ENCODE measurements around the gene TMUB2.
A peak's percentile ranks its signal among the peaks of the same experiment; 100 is the strongest.

The TMUB2 gene

DNA sequence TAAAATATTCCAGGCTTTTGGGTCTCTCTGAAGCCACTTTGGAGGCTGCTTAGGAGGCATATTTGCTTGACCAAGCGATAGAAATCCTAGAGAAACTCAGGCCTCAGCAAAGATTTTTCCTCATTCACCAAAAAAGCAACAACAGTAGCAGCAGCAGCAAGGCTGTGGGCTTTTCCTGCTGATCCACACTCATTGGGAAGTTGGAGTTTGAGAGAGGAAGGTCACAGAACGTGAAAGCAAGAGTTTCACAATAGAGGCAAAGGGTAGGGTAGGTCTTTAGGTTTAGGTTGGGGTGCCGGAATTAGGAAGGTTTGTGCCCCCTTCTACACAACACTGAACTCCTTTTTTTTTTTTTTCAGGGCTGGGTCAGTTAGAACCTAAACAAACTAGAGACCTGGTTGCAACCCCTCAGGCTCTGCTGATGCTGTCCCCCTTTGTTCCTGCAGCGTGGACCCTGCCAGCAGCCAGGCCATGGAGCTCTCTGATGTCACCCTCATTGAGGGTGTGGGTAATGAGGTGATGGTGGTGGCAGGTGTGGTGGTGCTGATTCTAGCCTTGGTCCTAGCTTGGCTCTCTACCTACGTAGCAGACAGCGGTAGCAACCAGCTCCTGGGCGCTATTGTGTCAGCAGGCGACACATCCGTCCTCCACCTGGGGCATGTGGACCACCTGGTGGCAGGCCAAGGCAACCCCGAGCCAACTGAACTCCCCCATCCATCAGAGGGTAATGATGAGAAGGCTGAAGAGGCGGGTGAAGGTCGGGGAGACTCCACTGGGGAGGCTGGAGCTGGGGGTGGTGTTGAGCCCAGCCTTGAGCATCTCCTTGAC lies 2.0 kb downstream of the TMUB2 start:
- Histone ChIP-seq H3K4me3 (no peak overlapping the region), H3K9me3 (no peaks in the 10 kb centered on the region), H3K4me1 (peaks cover 12% of the 10 kb centered on the region), H3K27me3 (ENCODE audit: low read depth) (no peaks in the 10 kb centered on the region), H3K36me3 (replicated peaks) (peaks cover 30% of the 10 kb centered on the region)
- in situ Hi-C loops (cut with MboI; ENCODE audit: low sequenced_read_pairs) = no loop called here
- DNase-seq (ENCODE audit: low spot score in 2 of 2) = no peak

DNA sequence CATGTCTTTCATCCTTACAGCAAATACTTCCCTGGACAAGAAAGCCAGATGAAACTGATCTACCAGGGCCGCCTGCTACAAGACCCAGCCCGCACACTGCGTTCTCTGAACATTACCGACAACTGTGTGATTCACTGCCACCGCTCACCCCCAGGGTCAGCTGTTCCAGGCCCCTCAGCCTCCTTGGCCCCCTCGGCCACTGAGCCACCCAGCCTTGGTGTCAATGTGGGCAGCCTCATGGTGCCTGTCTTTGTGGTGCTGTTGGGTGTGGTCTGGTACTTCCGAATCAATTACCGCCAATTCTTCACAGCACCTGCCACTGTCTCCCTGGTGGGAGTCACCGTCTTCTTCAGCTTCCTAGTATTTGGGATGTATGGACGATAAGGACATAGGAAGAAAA lies 3.7 kb downstream of the TMUB2 start:
- Histone ChIP-seq H3K9me3 (no peaks in the 10 kb centered on the region), H3K4me3 (no peak overlapping the region), H3K27me3 (ENCODE audit: low read depth) (no peaks in the 10 kb centered on the region), H3K36me3 (replicated peaks) (peaks cover 40% of the 10 kb centered on the region), H3K4me1 (peaks cover 6% of the 10 kb centered on the region)
- DNase-seq (ENCODE audit: low spot score in 2 of 2) = no peak
- in situ Hi-C loops (cut with MboI; ENCODE audit: low sequenced_read_pairs) = no loop called here

DNA sequence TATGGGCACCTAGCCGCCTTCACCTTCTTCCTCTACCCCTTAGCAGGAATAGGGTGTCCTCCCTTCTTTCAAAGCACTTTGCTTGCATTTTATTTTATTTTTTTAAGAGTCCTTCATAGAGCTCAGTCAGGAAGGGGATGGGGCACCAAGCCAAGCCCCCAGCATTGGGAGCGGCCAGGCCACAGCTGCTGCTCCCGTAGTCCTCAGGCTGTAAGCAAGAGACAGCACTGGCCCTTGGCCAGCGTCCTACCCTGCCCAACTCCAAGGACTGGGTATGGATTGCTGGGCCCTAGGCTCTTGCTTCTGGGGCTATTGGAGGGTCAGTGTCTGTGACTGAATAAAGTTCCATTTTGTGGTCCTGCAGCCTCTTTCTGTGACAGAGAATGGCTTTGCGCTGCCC lies 4.6 kb downstream of the TMUB2 start:
- Histone ChIP-seq H3K36me3 (replicated peaks) (peaks cover 45% of the 10 kb centered on the region), H3K27me3 (ENCODE audit: low read depth) (no peaks in the 10 kb centered on the region), H3K4me3 (no peak overlapping the region), H3K9me3 (no peaks in the 10 kb centered on the region), H3K4me1 (peaks cover 6% of the 10 kb centered on the region)
- in situ Hi-C loops (cut with MboI; ENCODE audit: low sequenced_read_pairs) = no loop called here
- no peak for DNase-seq (ENCODE audit: low spot score in 2 of 2)

DNA sequence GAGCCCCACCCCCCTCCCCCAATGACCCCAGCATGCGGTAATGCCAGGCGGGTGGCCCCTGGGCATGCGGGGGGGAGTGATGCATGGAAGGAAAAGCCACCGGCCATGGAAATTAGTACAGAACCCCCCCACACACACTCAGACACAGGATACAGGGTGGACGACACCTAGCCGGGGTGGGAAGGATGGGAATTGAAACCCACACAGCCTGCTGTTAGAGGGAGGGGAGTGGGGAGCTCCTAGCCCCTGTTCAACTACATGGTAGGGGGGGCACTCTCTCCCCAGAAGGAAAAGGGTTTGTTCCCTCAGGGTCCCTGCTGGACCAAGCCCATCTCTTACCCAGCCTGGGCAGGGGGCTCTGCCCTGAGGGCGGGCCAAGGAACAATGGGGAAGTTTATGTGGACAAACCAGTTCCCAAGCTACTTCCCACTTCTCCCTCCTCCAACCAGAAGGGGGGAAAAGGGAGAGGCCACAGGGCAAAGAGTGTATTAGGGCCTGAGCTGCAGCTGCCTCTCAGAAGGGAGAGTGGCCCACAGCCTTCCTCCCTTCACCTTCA lies 5.2 kb downstream of the TMUB2 start:
- DNase-seq (ENCODE audit: low spot score in 2 of 2) = no peak
- Histone ChIP-seq H3K4me3 (no peak overlapping the region), H3K4me1 (peaks cover 6% of the 10 kb centered on the region), H3K36me3 (replicated peaks) (peaks cover 48% of the 10 kb centered on the region), H3K9me3 (no peaks in the 10 kb centered on the region), H3K27me3 (ENCODE audit: low read depth) (no peaks in the 10 kb centered on the region)
- in situ Hi-C loops (cut with MboI; ENCODE audit: low sequenced_read_pairs) = no loop called here

DNA sequence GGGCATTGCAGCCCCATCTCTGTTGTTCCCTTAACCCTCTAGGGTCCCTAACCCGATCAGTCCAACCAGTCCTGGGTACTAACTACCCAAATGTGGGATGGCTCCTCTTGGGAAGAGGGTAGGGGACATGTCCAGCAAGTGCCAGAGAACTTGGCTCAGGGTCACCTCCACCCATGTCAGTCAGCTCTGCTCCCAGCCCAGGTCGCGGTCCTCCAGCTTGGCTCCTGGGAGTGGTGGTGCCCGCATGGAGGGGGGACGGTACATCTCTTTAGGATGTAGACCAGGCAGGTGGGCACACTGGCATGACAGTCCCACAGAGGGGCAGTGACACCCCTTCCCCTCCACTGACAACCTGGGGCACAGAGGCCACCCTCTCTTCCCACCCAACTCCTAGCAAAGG lies 6.0 kb downstream of the TMUB2 start:
- in situ Hi-C loops (cut with MboI; ENCODE audit: low sequenced_read_pairs) = no loop called here
- Histone ChIP-seq H3K4me1 (peaks cover 3% of the 10 kb centered on the region), H3K4me3 (no peak overlapping the region), H3K27me3 (ENCODE audit: low read depth) (no peaks in the 10 kb centered on the region), H3K36me3 (replicated peaks) (peaks cover 55% of the 10 kb centered on the region), H3K9me3 (no peaks in the 10 kb centered on the region)
- no peak for DNase-seq (ENCODE audit: low spot score in 2 of 2)

- no peak for DNase-seq (ENCODE audit: low spot score in 2 of 2)
- Histone ChIP-seq H3K9me3 (no peaks in the 10 kb centered on the region), H3K4me1 (peaks cover 6% of the 10 kb centered on the region), H3K4me3 (no peak overlapping the region), H3K36me3 (replicated peaks) (peaks cover 55% of the 10 kb centered on the region), H3K27me3 (ENCODE audit: low read depth) (no peaks in the 10 kb centered on the region)
- in situ Hi-C loops (cut with MboI; ENCODE audit: low sequenced_read_pairs) = no loop called here
These were observed 6.7 kb downstream of the TMUB2 start for GRCh38 chr17:44193326-44194084.

DNA sequence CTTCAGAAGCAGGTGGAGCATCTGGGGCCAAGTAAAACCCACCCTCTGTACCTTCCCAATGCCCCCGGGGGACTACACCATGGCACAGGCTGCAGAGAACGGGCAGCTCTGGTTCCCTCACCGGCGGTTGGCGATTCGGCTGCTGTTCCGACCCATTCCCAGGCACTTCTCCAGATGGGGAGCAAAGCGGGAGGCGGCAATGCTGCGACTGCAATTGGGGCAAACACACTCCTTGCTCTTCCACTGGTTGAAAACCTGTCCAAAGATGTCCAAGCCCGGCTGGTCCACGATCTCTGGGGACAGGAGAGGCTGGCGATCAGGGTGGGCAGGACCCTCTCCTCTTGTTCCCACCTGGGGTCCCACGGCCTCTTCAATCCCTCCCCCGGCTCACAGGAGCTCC lies 10.3 kb downstream of the TMUB2 start:
- DNase-seq (ENCODE audit: low spot score in 2 of 2) = no peak
- peaks cover 12% of the 10 kb centered on the region for H3K4me1 ChIP-seq
- in situ Hi-C loops (cut with MboI; ENCODE audit: low sequenced_read_pairs) = no loop called here
- peaks cover 39% of the 10 kb centered on the region for H3K36me3 ChIP-seq (replicated peaks)
- H3K27me3 ChIP-seq (ENCODE audit: low read depth) = no peaks in the 10 kb centered on the region
- no peaks in the 10 kb centered on the region for H3K9me3 ChIP-seq
- no peak overlapping the region for H3K4me3 ChIP-seq

DNA sequence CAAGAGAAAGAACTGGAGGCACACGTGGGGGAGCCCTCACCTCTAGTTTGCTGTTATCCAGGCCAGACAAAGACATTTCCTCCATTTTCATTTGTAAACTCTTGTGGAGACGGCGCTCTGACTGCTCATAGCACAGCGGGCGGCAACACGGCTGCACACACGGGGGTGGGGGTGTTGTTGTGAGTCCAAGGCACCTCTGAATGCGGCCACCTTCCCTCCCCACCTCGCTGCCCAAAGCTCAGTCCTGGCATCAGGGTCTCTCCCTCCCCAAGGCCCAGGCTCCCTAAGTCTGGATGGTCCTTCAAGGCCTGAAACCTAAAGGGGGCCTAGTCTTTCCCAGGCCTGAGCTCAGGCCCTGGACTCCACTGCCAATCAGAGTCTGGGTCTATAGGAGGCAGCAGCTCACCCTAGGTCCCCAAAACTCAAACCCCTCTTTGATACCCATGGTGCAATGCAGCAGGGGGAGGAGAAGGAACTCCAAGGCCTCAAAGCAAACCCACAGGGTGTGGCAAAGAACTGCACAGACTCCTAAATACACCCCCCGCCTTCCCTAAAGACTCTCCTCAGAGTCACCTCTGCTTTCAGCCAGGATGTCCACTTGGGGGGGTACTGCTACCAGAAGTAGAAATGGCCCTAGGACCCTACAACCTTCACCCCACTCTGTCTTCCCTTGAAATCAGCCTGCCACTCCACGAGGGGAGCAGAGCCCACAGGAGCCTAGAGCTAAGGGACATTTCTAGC lies 11.4 kb downstream of the TMUB2 start:
- DNase-seq (ENCODE audit: low spot score in 2 of 2) = no peak
- peak overlapping the region; percentile 75 for H3K4me3 ChIP-seq
- in situ Hi-C loops (cut with MboI; ENCODE audit: low sequenced_read_pairs) = no loop called here
- H3K36me3 ChIP-seq (replicated peaks) = peaks cover 34% of the 10 kb centered on the region
- H3K9me3 ChIP-seq = no peaks in the 10 kb centered on the region
- no peaks in the 10 kb centered on the region for H3K27me3 ChIP-seq (ENCODE audit: low read depth)
- H3K4me1 ChIP-seq = peaks cover 12% of the 10 kb centered on the region

DNA sequence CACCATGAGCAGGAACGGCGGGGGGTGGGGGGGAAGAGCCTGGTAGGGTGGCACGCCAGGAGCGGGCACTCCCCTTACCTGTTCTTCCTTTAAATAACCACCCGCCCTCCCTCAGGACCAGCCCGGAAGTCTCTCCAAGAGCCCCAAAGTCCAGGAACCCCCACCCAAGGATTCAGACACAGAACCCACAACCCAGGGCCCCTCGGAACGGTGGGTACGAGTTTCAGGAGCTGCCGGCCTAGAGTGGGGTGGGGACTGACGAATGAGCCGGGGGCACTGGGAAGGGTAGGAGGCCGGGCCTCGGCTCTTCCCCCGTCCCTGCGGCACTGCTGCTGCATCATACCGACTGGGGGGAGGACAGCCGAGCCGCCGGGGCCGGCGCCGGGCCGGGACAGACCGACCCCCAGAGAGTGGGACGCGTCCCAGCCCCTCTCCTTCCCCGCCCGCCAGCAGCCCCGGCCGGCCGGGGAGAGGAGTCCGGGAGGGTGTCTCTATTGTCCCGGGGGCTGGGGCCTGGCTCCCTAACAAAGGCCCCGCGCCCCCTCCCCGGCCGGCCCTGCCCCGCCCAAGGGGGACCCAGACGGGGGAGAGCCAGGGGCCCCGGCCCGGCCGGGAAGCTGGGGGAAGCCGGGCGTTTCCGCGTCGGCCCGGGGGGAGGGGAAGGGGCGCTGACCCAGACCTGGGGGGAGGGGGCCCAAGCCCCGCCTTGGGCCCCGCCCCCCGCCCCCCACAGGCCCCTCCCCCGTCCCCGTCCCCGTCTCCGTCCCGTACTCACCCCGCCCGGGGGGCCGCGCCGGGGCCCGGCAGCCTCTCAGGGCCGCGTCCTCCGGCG lies 12.2 kb downstream of the TMUB2 start:
- Histone ChIP-seq H3K9me3 (no peaks in the 10 kb centered on the region), H3K36me3 (replicated peaks) (peaks cover 31% of the 10 kb centered on the region), H3K4me1 (peaks cover 12% of the 10 kb centered on the region), H3K4me3 (peak overlapping the region; percentile 75), H3K27me3 (ENCODE audit: low read depth) (no peaks in the 10 kb centered on the region)
- in situ Hi-C loops (cut with MboI; ENCODE audit: low sequenced_read_pairs) = no loop called here
- DNase-seq (ENCODE audit: low spot score in 2 of 2) = peak; percentile 39 to 73

GRCh38 chr17:44199553-44200477 lies 13.0 kb downstream of the TMUB2 start, which contains the start of gene ATXN7L3:
Gene ATXN7L3 (minus strand): TSS chr17:44199884. CDS start chr17:44198070, 1,814 bp downstream.
- no peaks in the 10 kb centered on the region for H3K9me3 ChIP-seq
- H3K4me1 ChIP-seq = peaks cover 12% of the 10 kb centered on the region
- no peaks in the 10 kb centered on the region for H3K27me3 ChIP-seq (ENCODE audit: low read depth)
- H3K4me3 ChIP-seq = peak within 1 kb of the TSS; percentile 75
- H3K36me3 ChIP-seq (replicated peaks) = peaks cover 22% of the 10 kb centered on the region
- DNase-seq (ENCODE audit: low spot score in 2 of 2) = peak; percentile 98 to 100
- in situ Hi-C loops (cut with MboI; ENCODE audit: low sequenced_read_pairs) = no loop called here

DNA sequence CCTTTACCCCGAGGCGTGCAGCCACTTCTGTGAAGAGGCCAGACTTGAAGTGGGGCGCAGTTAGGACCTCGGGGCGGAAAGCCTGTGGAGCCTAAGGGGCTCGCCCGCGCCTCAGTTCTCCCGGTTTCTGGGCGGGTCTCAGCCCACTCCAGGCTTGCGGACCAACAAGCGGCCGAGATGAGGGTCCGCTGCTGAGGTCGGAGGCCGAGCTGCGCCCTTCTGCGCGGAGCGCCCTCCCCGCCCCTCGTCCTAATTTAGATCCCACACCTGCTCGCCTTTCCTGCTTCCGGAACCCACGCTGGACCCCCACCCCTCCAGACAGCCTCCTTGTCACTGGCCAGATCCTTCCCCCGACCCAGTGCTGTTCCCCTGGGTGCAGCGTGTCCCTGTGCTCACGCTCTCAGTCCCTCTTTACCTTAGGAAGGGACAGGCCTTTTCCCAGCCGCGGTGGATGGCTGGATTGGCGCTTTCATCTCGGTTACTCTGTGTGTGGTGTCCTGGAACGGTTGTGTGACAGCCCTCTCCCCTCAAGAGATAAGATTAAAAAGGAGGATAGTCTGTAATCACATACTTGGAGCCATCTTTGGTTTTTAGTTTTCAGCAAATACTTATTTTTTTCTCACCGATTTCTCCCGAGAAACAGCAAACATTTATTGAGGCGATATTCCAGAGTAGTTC lies 13.8 kb downstream of the TMUB2 start:
- peaks cover 14% of the 10 kb centered on the region for H3K36me3 ChIP-seq (replicated peaks)
- H3K27me3 ChIP-seq (ENCODE audit: low read depth) = no peaks in the 10 kb centered on the region
- H3K4me1 ChIP-seq = peaks cover 12% of the 10 kb centered on the region
- peak overlapping the region; percentile 75 for H3K4me3 ChIP-seq
- DNase-seq (ENCODE audit: low spot score in 2 of 2) = no peak
- in situ Hi-C loops (cut with MboI; ENCODE audit: low sequenced_read_pairs) = no loop called here
- H3K9me3 ChIP-seq = no peaks in the 10 kb centered on the region

DNA sequence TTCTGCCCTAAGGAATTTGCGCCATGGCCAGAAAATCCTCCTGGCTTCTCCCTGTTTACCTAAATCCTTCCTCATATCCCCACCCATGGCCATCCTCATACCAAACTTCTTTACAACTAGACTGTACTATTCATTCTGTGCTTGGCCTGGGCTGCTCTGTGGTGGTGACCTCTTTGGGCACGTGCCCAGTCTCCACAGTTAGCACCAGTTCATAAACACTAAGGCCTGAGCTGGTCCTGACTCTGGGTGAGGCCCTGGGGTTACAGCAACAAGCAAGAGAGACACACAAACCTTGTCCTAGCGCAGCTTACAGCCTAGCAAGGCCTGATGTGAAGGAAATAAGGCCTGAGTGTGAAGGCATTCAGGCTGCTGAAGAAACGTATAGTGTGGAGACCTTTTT lies 16.0 kb downstream of the TMUB2 start:
- Histone ChIP-seq H3K36me3 (replicated peaks) (peaks cover 8% of the 10 kb centered on the region), H3K4me3 (no peak overlapping the region), H3K9me3 (no peaks in the 10 kb centered on the region), H3K4me1 (peaks cover 12% of the 10 kb centered on the region), H3K27me3 (ENCODE audit: low read depth) (no peaks in the 10 kb centered on the region)
- no peak for DNase-seq (ENCODE audit: low spot score in 2 of 2)
- in situ Hi-C loops (cut with MboI; ENCODE audit: low sequenced_read_pairs) = no loop called here

Data from HAP-1 (cell line).